HG03095 (cell line): Measurements from ENCODE around the gene ABCC1.

Experiments
- ATAC-seq: cut with Tn5 transposase; IDR thresholded peaks from one replicate; pipeline ENCODE4 v1.9.1; 2021; ENCODE audit warnings: moderate library complexity; ENCODE audit not compliant: unreplicated experiment

ABCC1 gene

GRCh38 chr16:16073891-16074881 is 124.8 kb downstream of the ABCC1 start:
- ATAC-seq, result no peak

DNA sequence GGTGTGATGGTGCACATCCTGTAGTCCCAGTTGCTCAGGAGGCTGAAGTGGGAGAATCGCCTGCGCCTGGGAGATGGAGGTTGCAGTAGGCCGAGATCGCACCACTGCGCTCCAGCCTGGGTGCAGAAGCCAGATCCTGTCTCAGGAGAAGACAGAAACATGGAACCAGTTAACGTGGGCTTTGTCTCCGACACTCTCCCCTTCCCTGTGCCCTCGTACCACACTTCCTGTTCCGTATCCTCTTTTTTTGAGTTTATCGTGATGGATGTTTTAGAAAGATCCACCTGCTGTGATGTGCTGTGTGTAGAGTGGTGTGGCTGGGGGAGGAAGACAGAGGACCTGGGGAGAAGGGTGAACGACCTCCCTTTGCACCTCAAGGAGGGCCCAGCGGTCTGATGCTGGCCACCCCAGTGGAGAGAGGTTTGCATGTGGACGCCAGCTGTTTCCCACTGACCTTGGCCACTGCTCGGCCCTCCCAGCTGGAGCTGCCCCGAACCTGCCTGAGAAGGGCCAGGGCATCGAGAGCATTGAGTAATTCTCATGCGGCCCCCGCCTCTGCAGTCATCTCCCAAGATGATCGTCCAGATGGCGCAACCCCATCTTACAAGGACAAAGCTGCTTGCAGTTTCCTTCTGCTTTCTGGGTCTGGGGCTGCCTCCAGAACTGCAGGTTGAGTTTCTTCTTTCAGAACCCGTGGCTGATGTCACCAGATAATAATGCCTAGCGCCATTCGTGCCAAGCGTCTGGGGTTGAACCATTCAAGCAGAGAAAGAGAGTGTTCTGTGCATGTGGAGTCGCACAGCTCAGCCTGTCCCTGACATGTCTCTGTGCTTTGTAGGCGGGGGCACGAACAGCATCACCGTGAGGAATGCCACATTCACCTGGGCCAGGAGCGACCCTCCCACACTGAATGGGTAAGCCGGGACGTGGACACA is 126.3 kb downstream of the ABCC1 start:
- ATAC-seq, result no peak

DNA sequence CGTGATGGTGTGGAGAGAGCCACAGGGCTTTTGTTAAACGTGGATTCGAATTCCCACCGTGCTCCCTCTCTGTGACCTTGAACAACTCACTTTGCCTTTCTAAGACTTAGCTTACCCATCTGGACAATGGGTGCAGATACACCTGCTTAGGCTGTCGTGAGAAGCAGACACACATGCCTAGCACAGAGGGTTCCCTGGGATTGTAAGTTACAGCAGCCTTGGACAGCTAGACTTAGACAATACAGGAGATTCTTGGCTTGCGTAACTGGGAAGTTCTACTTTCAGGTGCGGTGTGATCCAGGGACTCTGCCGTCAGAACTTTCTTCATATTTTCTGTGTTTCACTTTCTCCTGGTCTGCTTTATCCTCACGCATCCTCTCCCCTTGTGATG is 127.0 kb downstream of the ABCC1 start:
- no peak for ATAC-seq

GRCh38 chr16:16080465-16081065 is 131.1 kb downstream of the ABCC1 start:
- no peak for ATAC-seq

DNA sequence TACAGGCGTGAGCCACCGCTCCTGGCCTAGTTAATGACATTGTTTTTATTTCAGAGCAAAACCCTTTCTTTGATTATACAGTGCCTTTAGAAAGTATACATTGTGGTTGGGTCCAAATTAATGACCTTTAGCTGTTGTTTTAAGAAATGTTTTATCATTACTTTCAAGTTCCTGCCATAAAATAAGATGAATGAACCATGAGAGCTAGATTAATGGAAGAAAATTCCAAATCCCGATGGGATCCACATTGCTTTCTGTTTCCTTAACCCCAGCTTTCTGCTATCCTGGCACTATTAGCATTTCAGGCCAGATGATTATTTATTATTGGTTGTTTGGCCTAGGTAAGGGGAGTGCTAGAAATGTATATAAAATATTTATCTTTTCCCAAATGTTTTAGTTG is 131.7 kb downstream of the ABCC1 start:
- ATAC-seq, result no peak

- no peak for ATAC-seq
Measured at GRCh38 chr16:16082255-16082654, 132.8 kb downstream of the ABCC1 start.

- no peak for ATAC-seq
Measured at GRCh38 chr16:16083421-16084156, 134.2 kb downstream of the ABCC1 start.

DNA sequence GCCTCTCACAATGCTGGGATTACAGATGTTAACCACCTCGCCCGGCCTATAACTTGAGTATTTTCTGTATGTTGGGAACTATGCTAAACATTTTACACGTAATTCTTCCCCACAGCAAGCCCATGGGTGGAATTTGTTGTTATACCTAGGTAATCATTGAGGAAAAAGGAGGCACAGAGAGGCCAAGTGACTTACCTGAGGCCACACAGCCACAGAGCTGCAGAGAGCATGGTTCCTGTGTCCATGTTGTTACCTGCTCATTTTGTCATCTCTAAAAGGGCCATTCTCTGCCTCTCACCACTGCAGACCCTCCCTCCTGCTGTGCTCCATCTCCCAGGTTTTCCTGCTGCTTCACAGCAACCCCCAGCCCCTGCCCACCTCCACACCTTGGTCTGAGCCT is 135.5 kb downstream of the ABCC1 start:
- ATAC-seq, result no peak

- no peak for ATAC-seq
Measured at GRCh38 chr16:16086653-16087446, 137.4 kb downstream of the ABCC1 start.

DNA sequence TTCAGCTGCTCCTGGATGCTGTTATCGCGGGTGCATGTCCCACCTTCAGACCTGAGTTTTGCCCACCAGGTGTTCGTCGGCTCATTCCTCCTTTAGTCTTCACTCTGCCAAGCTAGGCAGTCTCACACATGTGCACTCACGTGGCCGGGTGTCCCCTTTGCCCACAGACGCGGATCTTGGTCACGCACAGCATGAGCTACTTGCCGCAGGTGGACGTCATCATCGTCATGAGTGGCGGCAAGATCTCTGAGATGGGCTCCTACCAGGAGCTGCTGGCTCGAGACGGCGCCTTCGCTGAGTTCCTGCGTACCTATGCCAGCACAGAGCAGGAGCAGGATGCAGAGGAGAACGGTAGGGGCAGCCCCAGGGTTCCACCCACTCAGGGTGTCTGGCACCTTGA is 140.8 kb downstream of the ABCC1 start:
- ATAC-seq, result no peak

DNA sequence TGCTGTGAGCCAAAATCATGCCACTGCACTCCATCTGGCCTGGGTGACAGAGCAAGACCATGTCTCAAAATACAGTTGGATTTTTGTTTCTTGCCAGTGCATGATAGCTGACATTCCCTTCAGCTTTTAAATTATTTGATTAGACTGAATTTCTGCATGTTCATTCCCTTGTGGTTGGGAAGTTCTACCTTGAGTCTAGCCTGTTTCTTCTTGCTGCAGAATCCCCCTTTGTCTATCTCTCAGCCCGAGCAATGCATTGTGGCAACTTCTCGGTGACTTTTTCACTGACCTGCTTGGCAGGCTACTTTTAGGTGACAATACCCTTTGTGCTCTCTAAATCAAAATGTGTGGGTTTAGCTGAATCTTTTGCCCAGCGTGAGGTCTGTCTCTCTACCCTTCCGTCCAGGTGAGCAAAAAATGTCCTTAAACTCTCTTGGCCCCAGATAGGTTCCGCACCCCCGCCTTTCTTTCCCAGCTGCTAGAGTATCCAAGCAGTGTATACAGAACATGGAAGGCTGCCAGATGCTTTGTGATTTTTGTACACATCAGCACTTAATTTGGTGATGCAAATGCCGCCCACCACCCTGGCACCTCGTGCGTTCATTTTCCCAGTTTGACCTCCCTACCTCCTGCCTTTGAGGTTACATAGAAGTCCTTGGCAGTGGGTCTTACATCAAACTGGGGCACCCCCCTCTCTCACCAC is 143.7 kb downstream of the ABCC1 start:
- no peak for ATAC-seq

- ATAC-seq, result no peak
Measured at GRCh38 chr16:16093628-16094332, 144.4 kb downstream of the ABCC1 start.

- no peak for ATAC-seq
Measured at GRCh38 chr16:16095646-16096045, 146.2 kb downstream of the ABCC1 start.

DNA sequence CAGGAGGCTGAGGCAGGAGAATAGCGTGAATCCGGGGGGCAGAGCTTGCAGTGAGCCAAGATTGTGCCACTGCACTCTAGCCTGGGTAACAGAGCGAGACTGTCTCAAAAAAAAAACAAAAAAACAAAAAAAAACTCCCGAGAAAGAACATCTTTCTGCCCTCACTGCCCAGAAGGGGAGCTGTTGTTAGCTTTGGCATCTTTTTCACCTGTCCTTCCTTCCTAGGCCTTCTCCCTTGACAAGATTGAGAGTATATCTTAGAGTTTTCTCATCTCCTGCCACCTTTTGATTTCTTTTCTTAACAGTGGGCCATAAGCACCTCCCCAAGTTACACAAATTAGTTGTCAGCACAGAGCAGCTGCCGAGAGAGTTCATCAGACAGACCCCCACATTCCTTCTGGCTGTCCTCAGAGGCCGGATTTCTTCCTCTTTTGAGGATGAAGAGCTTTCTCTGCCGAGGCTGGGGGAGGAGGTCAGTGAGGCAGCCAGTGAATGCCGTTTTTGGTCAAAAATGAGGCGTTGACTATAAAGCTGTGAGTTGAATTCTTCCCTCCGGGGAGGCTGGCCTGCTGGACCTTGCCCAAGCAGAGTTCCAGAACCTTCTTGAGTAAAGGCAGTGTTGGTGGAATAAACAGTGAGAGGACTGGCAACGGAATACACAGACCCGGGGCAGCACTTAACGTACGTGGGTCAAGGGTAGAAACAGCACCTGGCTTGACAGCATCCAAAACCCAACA is 146.9 kb downstream of the ABCC1 start:
- no peak for ATAC-seq

GRCh38 chr16:16096858-16097213 is 147.4 kb downstream of the ABCC1 start:
- no peak for ATAC-seq

- no peak for ATAC-seq
Measured at GRCh38 chr16:16099320-16099719, 149.9 kb downstream of the ABCC1 start.

DNA sequence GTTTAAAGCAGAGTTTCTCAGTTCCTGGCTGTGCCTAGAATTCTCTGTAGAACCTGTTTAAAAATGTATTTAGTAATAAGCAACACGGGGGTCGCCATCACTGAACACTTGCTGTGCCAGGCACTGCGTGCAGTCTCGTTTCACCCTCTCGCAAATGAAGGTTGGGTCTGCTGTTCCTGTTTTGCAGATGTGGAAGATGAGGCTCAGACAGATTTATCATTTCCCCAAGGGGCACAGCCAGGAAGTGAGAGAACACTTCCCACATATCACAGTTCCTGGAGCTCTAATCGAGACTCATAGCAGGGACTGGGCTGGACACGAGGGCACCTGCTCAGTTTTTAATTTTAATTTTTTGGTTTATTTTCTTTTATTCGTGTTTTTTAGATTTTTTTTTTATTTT is 151.2 kb downstream of the ABCC1 start:
- ATAC-seq, result no peak

GRCh38 chr16:16101585-16101984 is 152.2 kb downstream of the ABCC1 start:
- no peak for ATAC-seq
